ENCODE data around the gene DRD1. TPM values are rescaled to one million over a fixed set of nuclear protein-coding genes. Genes with fewer than 3 reads are reported as not detected.
"Not testable (repeated sequence)": the region's sequence is repeated elsewhere in the genome, so short reads cannot be mapped to it uniquely, and the experiment has no call there.

The DRD1 gene
- polyA plus RNA-seq, 4 donors: 0.03 TPM; not detected in 3

- DNase-seq (ENCODE audit: low read depth in 4 of 4, low spot score in 2 of 4): no peak
Observed at GRCh38 chr5:175436359-175436758, 7.6 kb downstream of the DRD1 start.

- no peak for DNase-seq (ENCODE audit: low read depth in 4 of 4, low spot score in 2 of 4)
Observed at GRCh38 chr5:175434800-175435199, 9.2 kb downstream of the DRD1 start.

- no peak for DNase-seq (ENCODE audit: low read depth in 4 of 4, low spot score in 2 of 4)
Observed at GRCh38 chr5:175427762-175428161, 16.2 kb downstream of the DRD1 start.

DNA sequence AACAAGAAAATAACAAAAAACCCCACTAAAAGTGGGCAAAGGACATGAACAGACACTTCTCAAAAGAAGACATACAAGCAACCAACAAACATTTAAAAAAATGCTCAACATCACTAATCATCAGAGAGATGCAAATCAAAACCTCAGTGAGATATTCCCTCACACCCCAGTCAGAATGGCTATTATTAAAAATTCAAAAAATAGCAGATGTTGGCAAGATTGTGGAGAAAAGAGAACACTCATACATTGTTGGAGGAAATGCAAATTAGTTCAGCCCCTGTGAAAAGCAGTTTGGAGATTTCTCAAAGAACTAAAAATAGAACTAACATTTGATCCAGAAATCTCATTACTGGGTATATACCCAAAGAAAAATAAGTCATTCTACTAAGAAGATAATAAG lies 19.4 kb downstream of the DRD1 start:
- not testable (repeated sequence) for DNase-seq (ENCODE audit: low read depth in 4 of 4, low spot score in 2 of 4)

DNA sequence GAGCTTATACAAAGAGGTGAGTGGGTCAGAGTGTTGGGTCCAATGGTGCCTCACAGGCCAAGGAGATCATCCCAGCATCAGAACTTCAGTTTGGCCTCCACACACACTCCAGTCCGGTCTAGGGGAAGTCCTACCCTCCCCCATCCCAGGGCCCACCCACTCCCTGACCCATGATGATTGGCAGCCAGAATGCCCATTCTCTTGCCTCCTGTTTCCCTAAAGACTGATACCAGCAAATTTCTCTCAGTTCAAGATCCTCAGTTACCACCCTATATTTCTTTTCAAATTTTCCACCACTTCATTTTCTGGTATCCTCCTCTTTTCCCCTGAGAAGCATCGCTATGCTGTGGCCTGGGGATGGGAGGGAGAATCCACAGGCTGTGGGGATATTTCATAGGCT lies 21.9 kb downstream of the DRD1 start:
- DNase-seq (ENCODE audit: low read depth in 4 of 4, low spot score in 2 of 4): no peak

- DNase-seq (ENCODE audit: low read depth in 4 of 4, low spot score in 2 of 4): no peak
Observed at GRCh38 chr5:175420383-175420782, 23.6 kb downstream of the DRD1 start.

DNA sequence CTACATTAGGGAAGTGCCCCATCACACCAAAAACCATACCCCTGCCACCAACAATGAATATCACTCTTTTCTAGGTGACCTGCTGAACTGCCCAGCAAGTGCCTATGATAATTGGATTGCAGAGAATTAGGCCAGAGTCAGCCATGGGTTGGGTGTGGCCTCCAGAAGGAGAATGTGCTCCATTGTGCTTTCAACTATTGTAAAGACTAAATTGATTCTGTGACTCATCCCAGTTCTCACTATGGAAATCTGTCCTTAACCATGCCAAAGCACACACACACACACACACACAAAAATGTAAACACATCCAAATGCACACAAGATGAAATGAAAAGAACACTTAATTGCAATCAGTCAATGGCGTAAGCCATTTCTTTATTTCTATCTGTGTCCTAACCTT lies 25.7 kb downstream of the DRD1 start:
- DNase-seq (ENCODE audit: low read depth in 4 of 4, low spot score in 2 of 4): no peak

DNA sequence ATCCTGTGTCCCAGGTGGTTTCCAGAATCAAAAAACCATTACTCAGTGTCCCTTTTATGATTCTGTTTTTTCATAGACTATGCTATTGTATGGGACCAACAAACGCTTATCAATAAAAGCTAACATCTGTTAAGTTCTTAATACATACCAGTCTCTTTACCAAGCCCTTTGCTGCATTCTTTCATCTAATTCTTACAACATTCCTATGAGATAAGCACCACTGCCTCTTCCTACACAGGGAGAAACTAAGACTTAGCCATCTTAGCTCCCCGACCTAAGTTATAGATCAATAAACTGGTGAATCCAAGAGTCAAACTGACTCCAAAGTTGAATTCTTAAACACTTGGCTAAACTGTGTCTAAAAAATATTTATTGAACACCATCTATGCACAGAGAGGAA lies 26.6 kb downstream of the DRD1 start:
- no peak for DNase-seq (ENCODE audit: low read depth in 4 of 4, low spot score in 2 of 4)

DNA sequence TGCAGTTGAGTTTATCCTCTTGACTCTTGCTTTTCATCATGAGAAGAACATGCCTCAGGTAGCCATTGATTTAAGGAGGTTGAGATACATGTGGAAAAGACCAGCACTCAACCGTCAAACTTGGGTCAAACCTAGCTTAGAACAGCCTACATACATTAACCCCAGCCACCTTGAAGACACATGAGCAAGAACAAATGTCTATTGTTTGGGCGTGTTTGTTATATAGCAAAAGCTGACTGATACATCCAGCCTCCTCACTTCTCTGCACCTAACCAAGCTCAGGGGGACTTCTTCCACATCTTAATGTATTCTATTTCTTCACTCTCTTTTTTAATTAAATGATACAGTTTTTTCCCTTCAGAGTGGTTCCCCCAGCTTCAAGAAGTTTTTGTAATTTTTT lies 28.7 kb downstream of the DRD1 start:
- no peak for DNase-seq (ENCODE audit: low read depth in 4 of 4, low spot score in 2 of 4)

DNA sequence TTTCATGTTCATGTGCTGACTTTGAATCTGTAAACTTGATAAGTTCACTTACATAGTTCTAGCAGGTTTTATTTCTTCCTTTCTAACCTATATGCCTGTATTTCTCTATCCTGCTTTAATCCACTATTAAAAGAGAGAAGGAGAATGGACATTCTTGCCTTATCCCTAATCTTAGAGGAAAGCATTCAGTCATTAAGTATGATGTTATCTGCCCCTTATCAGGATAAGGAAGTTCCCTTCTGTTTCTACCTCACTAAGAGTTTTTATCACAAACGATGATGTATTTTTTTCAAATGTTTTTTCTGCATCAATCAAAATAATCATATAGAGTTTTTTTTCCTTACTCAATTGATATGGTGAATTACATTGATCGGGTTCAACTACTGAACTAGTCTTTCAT lies 33.1 kb downstream of the DRD1 start:
- no peak for DNase-seq (ENCODE audit: low read depth in 4 of 4, low spot score in 2 of 4)

- no peak for DNase-seq (ENCODE audit: low read depth in 4 of 4, low spot score in 2 of 4)
Observed at GRCh38 chr5:175406300-175406699, 37.7 kb downstream of the DRD1 start.

DNA sequence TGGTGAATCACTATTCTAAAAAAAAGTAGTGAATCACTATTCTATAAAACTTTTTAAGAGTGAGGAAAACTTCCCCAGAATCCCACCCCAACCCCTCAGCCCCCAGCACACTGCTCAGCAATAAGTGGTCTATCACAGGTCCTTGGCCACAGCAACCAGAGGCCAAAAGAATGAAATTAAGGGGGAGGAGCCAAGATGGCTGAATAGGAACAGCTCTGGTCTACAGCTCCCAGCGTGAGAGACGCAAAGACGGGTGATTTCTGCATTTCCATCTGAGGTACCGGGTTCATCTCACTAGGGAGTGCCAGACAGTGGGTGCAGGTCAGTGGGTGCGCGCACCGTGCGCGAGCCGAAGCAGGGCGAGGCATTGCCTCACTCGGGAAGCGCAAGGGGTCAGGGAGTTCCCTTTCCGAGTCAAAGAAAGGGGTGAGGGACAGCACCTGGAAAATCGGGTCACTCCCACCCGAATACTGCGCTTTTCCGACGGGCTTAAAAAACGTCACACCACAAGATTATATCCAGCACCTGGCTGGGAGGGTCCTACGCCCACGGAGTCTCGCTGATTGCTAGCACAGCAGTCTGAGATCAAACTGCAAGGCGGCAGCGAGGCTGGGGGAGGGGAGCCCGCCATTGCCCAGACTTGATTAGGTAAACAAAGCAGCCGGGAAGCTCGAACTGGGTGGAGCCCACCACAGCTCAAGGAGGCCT lies 46.2 kb downstream of the DRD1 start:
- DNase-seq (ENCODE audit: low read depth in 4 of 4, low spot score in 2 of 4): not testable (repeated sequence)

DNA sequence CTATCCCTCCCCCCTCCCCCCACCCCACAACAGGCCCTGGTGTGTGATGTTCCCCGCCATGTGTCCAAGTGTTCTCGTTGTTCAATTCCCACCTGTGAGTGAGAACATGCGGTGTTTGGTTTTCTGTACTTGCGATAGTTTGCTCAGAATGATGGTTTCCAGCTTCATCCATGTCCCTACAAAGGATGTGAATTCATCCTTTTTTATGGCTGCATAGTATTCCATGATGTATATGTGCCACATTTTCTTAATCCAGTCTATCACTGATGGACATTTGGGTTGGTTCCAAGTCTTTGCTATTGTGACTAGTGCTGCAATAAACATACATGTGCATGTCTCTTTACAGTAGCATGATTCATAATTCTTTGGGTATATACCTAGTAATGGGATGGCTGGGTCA lies 48.6 kb downstream of the DRD1 start:
- DNase-seq (ENCODE audit: low read depth in 4 of 4, low spot score in 2 of 4): not testable (repeated sequence)

DNA sequence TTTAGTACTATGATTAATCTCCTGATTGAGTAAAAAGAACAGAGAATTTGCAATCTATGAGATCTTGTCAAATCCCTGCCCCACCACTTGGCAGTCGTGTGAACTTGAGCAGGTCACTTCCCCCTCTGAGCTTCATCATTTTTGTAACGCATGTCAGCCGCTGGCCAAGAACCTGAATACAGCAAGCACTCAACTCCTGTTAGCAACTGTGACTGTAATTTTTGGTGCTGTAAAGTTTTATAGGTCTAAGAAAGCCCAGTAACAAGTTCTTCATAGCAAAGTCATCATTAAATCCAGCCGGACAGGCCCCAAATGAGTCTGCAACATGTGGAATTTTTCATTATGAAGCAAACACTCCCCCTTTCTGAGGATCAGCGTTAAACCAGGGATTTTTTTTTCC lies 49.4 kb downstream of the DRD1 start:
- DNase-seq (ENCODE audit: low read depth in 4 of 4, low spot score in 2 of 4): no peak

DNA sequence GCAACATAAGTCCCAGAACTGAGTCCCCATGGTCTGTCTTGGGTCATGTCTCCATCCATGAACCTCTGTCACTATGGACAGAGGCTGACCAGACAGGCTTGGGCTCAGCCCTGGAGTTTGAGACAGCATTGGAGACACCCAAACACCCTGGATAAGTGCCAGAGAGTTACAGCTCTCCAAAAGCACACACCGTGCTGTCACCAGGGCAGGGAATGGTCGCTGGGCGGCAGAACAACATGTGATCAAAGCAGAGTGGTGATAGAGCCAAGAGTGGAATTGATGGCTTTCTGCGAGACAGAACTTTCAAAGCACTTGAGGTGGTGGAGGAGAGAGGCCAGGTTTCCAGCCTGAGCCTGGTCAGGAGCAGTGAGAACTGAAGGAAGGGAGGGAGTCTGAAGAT lies 50.1 kb downstream of the DRD1 start:
- no peak for DNase-seq (ENCODE audit: low read depth in 4 of 4, low spot score in 2 of 4)

DNA sequence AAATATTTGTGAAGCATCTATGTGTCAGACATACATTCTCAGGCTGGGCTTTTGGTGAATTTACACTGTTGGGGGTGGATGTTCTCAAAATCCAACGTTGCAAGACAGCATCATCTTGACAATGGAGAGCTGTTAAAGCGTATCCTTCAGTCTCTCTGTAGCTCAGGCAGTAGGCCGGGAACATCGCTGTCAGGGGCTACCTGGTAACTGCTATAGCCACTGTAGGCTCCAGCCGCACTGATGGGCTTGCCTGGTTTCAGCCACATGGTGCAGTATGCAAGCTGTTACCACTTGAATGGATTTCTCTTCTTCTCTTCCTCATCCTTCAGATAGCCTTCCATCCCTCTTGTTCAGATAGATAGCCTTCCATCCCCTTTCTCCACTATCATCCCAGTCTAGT lies 51.7 kb downstream of the DRD1 start:
- no peak for DNase-seq (ENCODE audit: low read depth in 4 of 4, low spot score in 2 of 4)

DNA sequence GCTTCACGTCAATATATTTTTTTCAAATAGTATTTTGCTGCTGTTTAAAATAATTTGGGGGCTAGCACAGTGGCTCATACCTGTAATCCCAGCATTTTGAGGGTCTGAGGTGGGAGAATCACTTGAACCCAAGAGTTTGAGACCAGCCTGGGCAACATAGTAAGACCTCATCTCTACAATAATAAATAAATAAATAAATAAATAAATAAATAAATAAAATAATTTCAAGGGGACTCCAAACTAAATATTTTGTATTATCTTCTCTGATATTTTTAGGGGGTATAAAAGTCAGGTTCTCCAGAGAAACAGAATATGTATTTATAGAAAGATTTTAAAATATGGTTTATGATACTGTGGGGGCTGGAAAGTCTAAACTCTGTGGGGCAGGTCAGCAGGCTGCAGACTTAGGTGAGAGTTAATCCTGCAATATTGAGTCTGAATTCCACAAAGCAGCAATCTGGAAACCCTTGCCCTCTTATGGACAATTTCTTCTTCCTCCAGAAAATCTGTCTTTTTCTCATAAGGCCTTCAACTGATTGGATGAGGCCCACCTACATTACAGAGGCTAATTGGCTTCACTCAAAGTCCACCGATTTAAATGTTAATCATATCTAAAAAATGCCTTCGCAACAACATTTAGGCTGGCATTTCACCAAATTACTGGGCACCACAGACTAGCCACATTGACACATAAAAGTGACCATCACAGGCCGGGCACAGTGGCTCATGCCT lies 53.5 kb downstream of the DRD1 start:
- DNase-seq (ENCODE audit: low read depth in 4 of 4, low spot score in 2 of 4): no peak

Other genes starting within 250 kb of the DRD1 start
- gene SFXN1, start 34.4 kb upstream of the DRD1 start, polyA plus RNA-seq (ENCODE audit: insufficient read length in 4 of 4): 10 to 100 TPM; 31.5 to 56.0 (median 46.6) TPM
- gene HRH2, start 213.9 kb upstream of the DRD1 start, polyA plus RNA-seq (ENCODE audit: insufficient read length in 4 of 4): 1 to 10 TPM; 2.4 to 3.6 (median 2.5) TPM

Measured in left renal cortex interstitium (tissue), 4 donors.